DOHH2 (cell line): ENCODE data around the gene GTSE1.

ENCODE experiments used
- H3F3A ChIP-seq: fragments of 200-600 bp; sonication (generic), shearing (Covaris generic); 2 replicates; pipeline ENCODE4 v1.6.0; 2016; ENCODE audit warnings: antibody characterized with exemption, mild to moderate bottlenecking; ENCODE audit not compliant: control insufficient read depth, insufficient read depth
- H3K27ac ChIP-seq: fragments of 200-600 bp; sonication (generic); 2 replicates; pipeline ENCODE4 v1.5.1; 2014; ENCODE audit warnings: low read depth, mild to moderate bottlenecking, low read length, moderate library complexity
- H3K27me3 ChIP-seq: fragments of 200-600 bp; sonication (generic); 2 replicates; pipeline ENCODE4 v1.6.1; 2014; ENCODE audit warnings: mild to moderate bottlenecking, low read length, mixed read lengths; ENCODE audit not compliant: control insufficient read depth
- H3K36me3 ChIP-seq: fragments of 200-600 bp; sonication (generic); 2 replicates; pipeline ENCODE4 v1.6.1; 2014; ENCODE audit warnings: mild to moderate bottlenecking, low read length, moderate library complexity, mixed read lengths; ENCODE audit not compliant: control insufficient read depth
- H3K4me1 ChIP-seq: fragments of 200-600 bp; sonication (generic); 2 replicates; pipeline ENCODE4 v1.6.1; 2014; ENCODE audit warnings: mild to moderate bottlenecking, low read length, mixed read lengths; ENCODE audit not compliant: control insufficient read depth
- H3K4me2 ChIP-seq: fragments of 200-600 bp; sonication (generic); 2 replicates; pipeline ENCODE4 v1.6.0; 2014; ENCODE audit warnings: mild to moderate bottlenecking, low read length, moderate library complexity
- H3K4me3 ChIP-seq: fragments of 200-600 bp; sonication (generic); 2 replicates; pipeline ENCODE4 v1.5.1; 2014; ENCODE audit warnings: mild to moderate bottlenecking, low read length, mixed read lengths
- H3K79me2 ChIP-seq: fragments of 200-600 bp; sonication (generic); 2 replicates; pipeline ENCODE4 v1.6.1; 2014; ENCODE audit warnings: mild to moderate bottlenecking, low read length, mixed read lengths; ENCODE audit not compliant: control insufficient read depth
- H3K9me2 ChIP-seq: fragments of 200-600 bp; sonication (generic); replicated peaks from 2 replicates; pipeline ENCODE4 v1.6.1; 2014; ENCODE audit warnings: mild to moderate bottlenecking, low read length, mixed read lengths; ENCODE audit not compliant: control insufficient read depth
- H3K9me3 ChIP-seq: fragments of 200-600 bp; sonication (generic); 2 replicates; pipeline ENCODE4 v1.6.1; 2014; ENCODE audit warnings: antibody characterized with exemption, low read length, mixed read lengths; ENCODE audit not compliant: control insufficient read depth, insufficient read depth
- H4K20me1 ChIP-seq: fragments of 200-600 bp; sonication (generic); 2 replicates; pipeline ENCODE4 v1.6.0; 2014; ENCODE audit warnings: low read depth, mild to moderate bottlenecking, antibody characterized with exemption, low read length, moderate library complexity; ENCODE audit not compliant: control insufficient read depth, insufficient read depth
- EZH2phosphoT487 ChIP-seq: fragments of 200-600 bp; sonication (generic); IDR thresholded peaks from 2 replicates; pipeline ENCODE4 v1.6.1; 2017; ENCODE audit warnings: borderline replicate concordance, mild to moderate bottlenecking, antibody characterized with exemption, low read length, moderate library complexity, mixed read lengths
- TF ChIP-seq, protein P1 (sequence below): fragments of 200-600 bp; sonication (generic); IDR thresholded peaks from one replicate; pipeline ENCODE4 v1.5.1; 2014; ENCODE audit warnings: antibody characterized with exemption, mild to moderate bottlenecking, low read depth, low read length; ENCODE audit not compliant: poor library complexity, severe bottlenecking

GTSE1 gene

DNA sequence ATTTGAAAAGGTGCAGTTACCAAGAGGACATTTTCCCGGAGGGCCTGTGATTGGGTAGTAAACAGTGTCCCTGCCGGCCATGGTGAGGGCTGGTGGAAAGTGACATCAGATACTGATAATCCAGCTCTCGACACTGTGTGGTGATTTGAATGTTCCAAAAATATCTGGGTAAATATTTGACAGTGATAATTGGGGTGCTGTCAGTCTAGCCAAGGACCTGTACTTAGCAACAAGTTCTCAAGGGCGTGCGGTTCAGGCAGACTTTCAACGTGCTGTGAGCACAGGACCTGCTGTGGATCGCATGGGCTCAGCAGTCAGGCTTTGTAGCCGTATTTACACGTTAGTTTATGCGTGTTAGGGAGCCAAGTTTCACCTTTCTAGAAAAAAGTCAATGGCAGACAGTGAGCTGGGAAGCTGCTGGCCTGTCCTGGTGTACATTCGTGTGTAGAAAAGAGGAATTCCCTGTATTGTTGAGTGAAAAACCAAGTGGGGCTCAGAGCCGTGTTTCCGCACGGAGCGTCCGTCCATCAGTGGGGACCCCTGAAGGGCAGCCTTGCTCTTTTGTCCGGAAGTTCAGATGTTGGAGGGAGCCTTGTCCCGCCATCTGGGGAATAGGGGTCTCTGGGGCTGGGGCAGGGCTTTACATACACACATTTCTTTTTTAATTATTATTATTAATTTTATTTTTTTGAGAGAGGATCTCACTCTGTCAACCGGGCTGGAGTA lies 50.2 kb downstream of the GTSE1 start:
- H3K27me3 ChIP-seq = no peaks in the 10 kb centered on the region
- H3F3A ChIP-seq = no peaks in the 10 kb centered on the region
- no peaks in the 10 kb centered on the region for H3K9me3 ChIP-seq
- no peak overlapping the region for H3K27ac ChIP-seq
- H3K4me2 ChIP-seq = no peak overlapping the region
- no peaks in the 10 kb centered on the region for H3K4me1 ChIP-seq
- H3K9me2 ChIP-seq = no peaks in the 10 kb centered on the region
- H3K4me3 ChIP-seq = no peak overlapping the region
- H3K79me2 ChIP-seq = 0 out of 2 replicates have a peak, but pooled peaks cover 3% of the 10 kb centered on the region
- H3K36me3 ChIP-seq = peaks cover 95% of the 10 kb centered on the region
- TF ChIP-seq EZH2phosphoT487 = no peak
- TF ChIP-seq, protein P1, sequence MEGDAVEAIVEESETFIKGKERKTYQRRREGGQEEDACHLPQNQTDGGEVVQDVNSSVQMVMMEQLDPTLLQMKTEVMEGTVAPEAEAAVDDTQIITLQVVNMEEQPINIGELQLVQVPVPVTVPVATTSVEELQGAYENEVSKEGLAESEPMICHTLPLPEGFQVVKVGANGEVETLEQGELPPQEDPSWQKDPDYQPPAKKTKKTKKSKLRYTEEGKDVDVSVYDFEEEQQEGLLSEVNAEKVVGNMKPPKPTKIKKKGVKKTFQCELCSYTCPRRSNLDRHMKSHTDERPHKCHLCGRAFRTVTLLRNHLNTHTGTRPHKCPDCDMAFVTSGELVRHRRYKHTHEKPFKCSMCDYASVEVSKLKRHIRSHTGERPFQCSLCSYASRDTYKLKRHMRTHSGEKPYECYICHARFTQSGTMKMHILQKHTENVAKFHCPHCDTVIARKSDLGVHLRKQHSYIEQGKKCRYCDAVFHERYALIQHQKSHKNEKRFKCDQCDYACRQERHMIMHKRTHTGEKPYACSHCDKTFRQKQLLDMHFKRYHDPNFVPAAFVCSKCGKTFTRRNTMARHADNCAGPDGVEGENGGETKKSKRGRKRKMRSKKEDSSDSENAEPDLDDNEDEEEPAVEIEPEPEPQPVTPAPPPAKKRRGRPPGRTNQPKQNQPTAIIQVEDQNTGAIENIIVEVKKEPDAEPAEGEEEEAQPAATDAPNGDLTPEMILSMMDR = no peak
- H4K20me1 ChIP-seq = 0 out of 2 replicates have a peak, but pooled peaks cover 4% of the 10 kb centered on the region

DNA sequence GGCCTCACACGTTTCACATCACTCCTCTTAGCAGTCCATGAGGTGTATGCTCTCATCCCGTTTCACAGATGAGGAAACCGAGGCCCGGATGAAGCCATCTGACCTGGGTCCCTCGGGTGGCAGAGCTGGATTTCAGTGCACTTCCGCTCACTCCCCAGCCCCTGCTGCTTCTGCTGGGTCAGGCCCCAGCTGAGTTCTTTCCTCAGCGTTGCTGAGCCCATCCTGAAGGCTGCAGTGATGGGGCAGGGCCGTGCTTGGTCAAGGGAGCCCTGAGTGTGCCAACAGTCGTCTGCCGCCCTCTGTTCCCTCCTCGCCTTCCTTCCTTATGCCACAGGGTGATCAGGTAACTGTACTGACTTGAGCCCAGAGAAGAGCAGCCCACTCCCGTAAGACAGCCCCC lies 51.0 kb downstream of the GTSE1 start:
- Histone ChIP-seq H3K4me1 (no peaks in the 10 kb centered on the region), H3K36me3 (peaks cover 95% of the 10 kb centered on the region), H4K20me1 (0 out of 2 replicates have a peak, but pooled peaks cover 4% of the 10 kb centered on the region), H3K9me2 (no peaks in the 10 kb centered on the region), H3K27ac (no peak overlapping the region), H3K79me2 (0 out of 2 replicates have a peak, but pooled peaks cover 3% of the 10 kb centered on the region), H3K27me3 (no peaks in the 10 kb centered on the region), H3K4me2 (no peak overlapping the region), H3F3A (no peaks in the 10 kb centered on the region), H3K9me3 (no peaks in the 10 kb centered on the region), H3K4me3 (no peak overlapping the region)
- TF ChIP-seq, protein P1 = no peak
- no peak for TF ChIP-seq EZH2phosphoT487

DNA sequence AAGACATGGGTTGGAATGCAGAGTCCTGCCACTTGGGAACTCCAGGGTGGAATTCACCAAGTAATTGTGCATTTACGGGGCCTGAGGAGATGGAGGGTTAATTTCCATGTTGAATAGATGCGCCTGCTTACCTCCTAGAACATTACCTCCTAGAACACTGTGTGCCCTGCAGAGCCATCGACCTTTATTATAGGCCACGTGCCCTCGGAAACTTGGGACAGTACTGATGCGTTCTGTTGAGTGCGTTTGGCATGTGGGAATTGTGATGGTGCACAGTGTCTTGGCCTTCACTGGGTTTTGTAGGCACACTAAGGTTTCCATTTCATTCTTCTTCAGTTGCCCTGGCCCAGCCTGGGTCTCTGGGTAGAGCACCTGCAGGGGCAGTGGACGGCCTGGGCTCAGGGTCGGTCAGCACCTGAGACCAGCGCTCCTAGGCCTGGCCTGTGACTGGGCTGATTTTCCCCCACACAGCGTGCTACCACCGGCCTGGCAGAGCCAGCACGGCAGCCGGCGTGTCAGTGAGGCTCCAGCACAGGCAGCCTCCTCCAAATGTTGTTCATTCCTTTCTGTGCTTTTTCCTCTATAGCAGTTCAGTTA lies 51.5 kb downstream of the GTSE1 start:
- peaks cover 95% of the 10 kb centered on the region for H3K36me3 ChIP-seq
- TF ChIP-seq, protein P1 = no peak
- TF ChIP-seq EZH2phosphoT487 = no peak
- H3K4me1 ChIP-seq = no peaks in the 10 kb centered on the region
- no peaks in the 10 kb centered on the region for H3K27me3 ChIP-seq
- H3K79me2 ChIP-seq = 0 out of 2 replicates have a peak, but pooled peaks cover 3% of the 10 kb centered on the region
- H3K4me2 ChIP-seq = no peak overlapping the region
- H3K9me3 ChIP-seq = no peaks in the 10 kb centered on the region
- no peak overlapping the region for H3K27ac ChIP-seq
- H4K20me1 ChIP-seq = 0 out of 2 replicates have a peak, but pooled peaks cover 4% of the 10 kb centered on the region
- no peaks in the 10 kb centered on the region for H3K9me2 ChIP-seq
- H3K4me3 ChIP-seq = no peak overlapping the region
- H3F3A ChIP-seq = no peaks in the 10 kb centered on the region
